Measurements from ENCODE around the gene MSMP.

MSMP gene

DNA sequence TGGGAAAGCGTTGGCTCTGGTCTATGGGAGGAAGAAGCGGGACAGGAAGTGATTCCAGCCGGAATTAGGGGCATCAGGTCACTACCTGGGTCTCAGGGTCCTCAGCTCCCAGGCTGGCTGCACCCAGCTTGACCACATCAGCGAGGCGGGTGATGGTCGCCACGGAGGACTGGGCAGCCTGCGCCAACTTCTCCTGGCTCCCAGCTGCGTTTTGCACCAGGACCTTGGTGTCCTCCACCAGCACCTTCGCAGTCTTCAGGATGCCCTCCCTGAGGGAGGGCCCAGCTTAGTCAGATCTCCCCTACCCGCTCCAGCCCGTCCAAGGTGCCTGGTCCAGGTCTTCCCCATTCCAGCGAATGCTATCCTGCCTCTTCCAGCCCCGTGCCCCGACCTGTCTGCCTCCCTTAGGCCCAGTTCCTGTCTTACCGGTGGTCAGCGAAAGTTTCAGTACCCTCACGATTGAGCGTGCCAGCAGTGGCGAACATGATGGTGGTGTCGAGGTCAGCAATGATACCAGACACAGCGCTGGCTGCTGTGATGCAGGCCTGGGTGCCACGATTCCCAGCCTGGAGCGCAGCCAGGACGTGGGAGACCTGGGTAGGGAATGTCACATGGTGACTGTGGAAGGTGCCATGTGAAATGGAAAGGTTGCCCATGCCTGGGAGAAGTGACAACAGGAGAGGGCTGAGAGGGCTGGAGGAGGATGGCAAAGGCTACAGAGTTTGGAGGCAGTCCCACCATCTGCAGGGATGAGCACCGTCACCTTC, 50.0 kb downstream of the MSMP start:
- FAIRE-seq: no peak

More for the DNA sequence above, 50.0 kb downstream of the MSMP start:
- DNase-seq (ENCODE audit: insufficient read length, low spot score): no peak
